ENCODE measurements around the gene ANKRD11. TPM values are rescaled to one million over a fixed set of nuclear protein-coding genes. Genes with fewer than 3 reads are reported as not detected.
"Not testable (repeated sequence)": the region's sequence is repeated elsewhere in the genome, so short reads cannot be mapped to it uniquely, and the experiment has no call there.

The ANKRD11 gene
- total RNA-seq, 1 donor from 2014 or later, result 164 TPM

DNA sequence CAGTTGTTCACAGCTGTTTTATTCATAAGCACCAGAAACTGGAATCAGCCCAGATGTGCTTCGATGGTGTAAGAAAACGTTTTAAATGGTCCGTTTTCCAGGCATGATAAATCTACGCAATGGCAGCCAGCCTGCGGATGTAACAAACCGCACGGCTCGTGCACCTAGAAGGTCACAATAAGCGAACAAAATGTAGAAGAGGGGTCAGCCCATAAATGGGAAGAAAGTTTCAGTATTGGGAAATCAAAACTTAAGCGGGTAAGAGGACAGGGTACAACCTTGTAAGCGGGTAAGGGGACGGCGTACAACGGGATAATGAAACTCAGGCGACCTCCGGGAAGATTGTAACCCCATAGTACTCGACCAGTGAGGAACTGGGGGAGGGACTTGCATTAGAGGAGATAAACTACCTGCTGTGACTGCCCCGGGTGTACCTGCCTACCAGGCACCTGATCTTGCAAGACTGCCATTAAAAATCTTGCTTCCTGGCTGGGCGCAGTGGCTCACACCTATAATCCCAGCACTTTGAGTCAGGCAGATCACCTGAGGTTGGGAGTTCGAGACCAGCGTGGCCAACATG lies 66.6 kb downstream of the ANKRD11 start:
- Mint-ChIP-seq H3K4me1 (peaks cover 46% of the 10 kb centered on the region), H3K36me3 (ENCODE audit: low read depth) (no peaks in the 10 kb centered on the region), H3K9me3 (no peaks in the 10 kb centered on the region), H3K27ac (ENCODE audit: unreplicated experiment) (no peak overlapping the region), H3K27me3 (ENCODE audit: low read depth) (no peaks in the 10 kb centered on the region), H3K4me3 (no peak overlapping the region)
- DNase-seq (ENCODE audit: low read depth, low spot score), result no peak
- TF ChIP-seq CTCF (conservative IDR thresholded peaks at IDR 0.05), result no peak

DNA sequence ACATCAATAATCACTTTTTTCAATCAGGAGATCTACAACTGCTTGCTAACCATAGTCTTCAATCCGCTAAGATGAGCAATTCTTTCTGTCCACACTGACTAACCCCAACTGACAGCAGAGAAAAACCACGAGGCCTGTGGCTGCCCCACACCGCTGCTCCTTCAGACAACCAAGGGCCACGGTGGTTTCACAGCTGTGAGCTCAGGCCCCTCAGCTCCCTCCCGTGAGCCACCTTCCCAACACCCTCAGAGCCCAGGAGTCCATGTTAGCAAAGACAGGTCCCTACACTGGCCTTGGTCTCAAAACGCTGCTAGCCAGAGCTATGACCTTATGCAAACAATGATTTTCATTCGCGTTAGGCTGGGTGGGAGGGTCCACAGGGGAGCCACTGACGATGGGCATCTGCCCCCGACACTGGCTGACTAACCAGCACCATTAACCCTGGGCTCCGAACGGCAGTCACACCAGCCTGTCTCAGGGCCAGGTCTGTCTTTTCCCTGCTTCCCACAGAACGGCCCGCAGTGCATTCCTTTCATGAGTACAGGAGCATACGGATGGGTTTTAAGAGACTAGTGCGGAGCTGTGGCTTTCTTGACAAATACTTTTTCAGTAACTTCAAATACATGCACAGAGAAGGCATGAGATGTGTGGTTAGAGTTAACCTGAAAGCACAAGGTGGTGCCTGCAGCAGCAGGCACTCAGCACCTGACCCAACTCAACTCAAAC lies 67.3 kb downstream of the ANKRD11 start:
- Mint-ChIP-seq H3K36me3 (ENCODE audit: low read depth) (no peaks in the 10 kb centered on the region), H3K4me3 (no peak overlapping the region), H3K4me1 (peaks cover 50% of the 10 kb centered on the region), H3K27ac (ENCODE audit: unreplicated experiment) (no peak overlapping the region), H3K27me3 (ENCODE audit: low read depth) (no peaks in the 10 kb centered on the region), H3K9me3 (no peaks in the 10 kb centered on the region)
- DNase-seq (ENCODE audit: low read depth, low spot score), result no peak
- no peak for TF ChIP-seq CTCF (conservative IDR thresholded peaks at IDR 0.05)

DNA sequence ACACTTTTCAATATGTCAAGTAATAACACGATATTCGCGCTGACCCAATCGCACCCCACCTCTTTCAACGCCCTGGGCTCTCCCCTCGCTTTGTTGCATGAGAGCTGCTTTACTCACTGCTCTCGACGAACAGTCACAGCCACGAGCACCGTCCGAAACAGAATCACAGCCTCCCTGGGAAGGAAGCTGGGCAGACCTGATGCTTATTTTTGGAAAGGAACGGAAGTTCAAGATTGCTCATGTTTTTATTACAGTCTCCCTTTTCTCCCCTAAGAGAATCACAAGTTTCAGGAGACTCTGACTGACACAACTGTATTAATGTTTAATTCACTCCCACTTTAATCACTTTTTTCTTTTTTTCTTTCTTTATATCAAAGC lies 67.8 kb downstream of the ANKRD11 start:
- Mint-ChIP-seq H3K27me3 (ENCODE audit: low read depth) (no peaks in the 10 kb centered on the region), H3K9me3 (no peaks in the 10 kb centered on the region), H3K4me1 (peaks cover 53% of the 10 kb centered on the region), H3K4me3 (no peak overlapping the region), H3K27ac (ENCODE audit: unreplicated experiment) (no peak overlapping the region), H3K36me3 (ENCODE audit: low read depth) (no peaks in the 10 kb centered on the region)
- TF ChIP-seq CTCF (conservative IDR thresholded peaks at IDR 0.05), result no peak
- no peak for DNase-seq (ENCODE audit: low read depth, low spot score)

DNA sequence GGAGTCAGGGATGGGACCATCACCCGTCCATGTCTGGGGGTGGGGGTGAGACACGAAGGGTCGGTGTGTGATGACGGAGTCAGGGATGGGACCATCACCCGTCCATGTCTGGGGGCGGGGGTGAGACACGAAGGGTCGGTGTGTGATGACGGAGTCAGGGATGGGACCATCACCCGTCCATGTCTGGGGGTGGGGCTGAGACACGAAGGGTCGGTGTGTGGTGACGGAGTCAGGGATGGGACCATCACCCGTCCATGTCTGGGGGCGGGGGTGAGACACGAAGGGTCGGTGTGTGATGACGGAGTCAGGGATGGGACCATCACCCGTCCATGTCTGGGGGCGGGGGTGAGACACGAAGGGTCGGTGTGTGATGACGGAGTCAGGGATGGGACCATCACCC lies 69.1 kb downstream of the ANKRD11 start:
- peaks cover 52% of the 10 kb centered on the region for H3K4me1 Mint-ChIP-seq
- DNase-seq (ENCODE audit: low read depth, low spot score); H3K27me3 Mint-ChIP-seq (ENCODE audit: low read depth); H3K36me3 Mint-ChIP-seq (ENCODE audit: low read depth); H3K27ac Mint-ChIP-seq (ENCODE audit: unreplicated experiment); H3K4me3 Mint-ChIP-seq; H3K9me3 Mint-ChIP-seq: not testable (repeated sequence)

- no peaks in the 10 kb centered on the region for H3K36me3 Mint-ChIP-seq (ENCODE audit: low read depth)
- TF ChIP-seq CTCF (conservative IDR thresholded peaks at IDR 0.05), result no peak
- H3K4me1 Mint-ChIP-seq, result peaks cover 48% of the 10 kb centered on the region
- H3K4me3 Mint-ChIP-seq, result no peak overlapping the region
- DNase-seq (ENCODE audit: low read depth, low spot score), result no peak
- H3K9me3 Mint-ChIP-seq, result no peaks in the 10 kb centered on the region
- no peak overlapping the region for H3K27ac Mint-ChIP-seq (ENCODE audit: unreplicated experiment)
- no peaks in the 10 kb centered on the region for H3K27me3 Mint-ChIP-seq (ENCODE audit: low read depth)
Measured at GRCh38 chr16:89420204-89420603, 70.2 kb downstream of the ANKRD11 start.

- Mint-ChIP-seq H3K36me3 (ENCODE audit: low read depth) (no peaks in the 10 kb centered on the region), H3K27me3 (ENCODE audit: low read depth) (no peaks in the 10 kb centered on the region), H3K27ac (ENCODE audit: unreplicated experiment) (no peak overlapping the region), H3K4me3 (no peak overlapping the region), H3K4me1 (peaks cover 47% of the 10 kb centered on the region), H3K9me3 (no peaks in the 10 kb centered on the region)
- TF ChIP-seq CTCF (conservative IDR thresholded peaks at IDR 0.05), result no peak
- no peak for DNase-seq (ENCODE audit: low read depth, low spot score)
Measured at GRCh38 chr16:89418352-89418751, 72.0 kb downstream of the ANKRD11 start.
